ENCODE results near the gene LAMA5.

GRCh38 chr20:62398120-62398821, 31.2 kb upstream of the LAMA5 start:
- no peak for TF ChIP-seq CTCF (IDR thresholded peaks at IDR 0.05 in 4 of 5, conservative IDR thresholded peaks at IDR 0.05 in 1 of 5)
- no peak for TF ChIP-seq POLR2A (IDR thresholded peaks at IDR 0.05)

Data from gastrocnemius medialis (tissue), 4 donors.